ENCODE data around the gene DAPK2. TPM values are rescaled to one million over a fixed set of nuclear protein-coding genes. Genes with fewer than 3 reads are reported as not detected.

The DAPK2 gene
- total and polyA plus RNA-seq, 2 donors (not counting 1 experiment from before 2014, with no cell fraction given): 8.3 to 31.9 TPM

DNA sequence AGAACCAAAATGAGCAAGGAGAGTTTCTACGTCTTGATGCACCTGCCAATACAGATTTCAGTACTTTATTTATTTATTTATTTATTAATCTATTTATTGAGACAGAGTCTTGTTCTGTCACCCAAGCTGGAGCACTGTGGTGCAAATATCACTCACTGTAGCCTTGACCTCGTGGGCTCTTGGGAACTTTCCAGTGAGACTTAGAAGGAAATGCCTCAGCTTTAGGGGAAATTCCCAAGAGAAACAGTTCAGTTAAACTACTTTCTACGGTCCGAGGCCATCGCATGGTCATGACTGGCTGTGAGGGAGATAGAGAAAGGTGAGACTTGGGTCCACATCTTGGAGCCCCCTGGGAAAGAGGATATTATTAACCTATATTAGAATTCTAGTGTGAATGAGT lies 165.5 kb downstream of the DAPK2 start:
- H3K4me3 ChIP-seq (ENCODE audit: control extremely low read depth in 1 of 5, extremely low read depth in 1 of 5, insufficient read depth in 1 of 5, low read depth in 2 of 5, low read length in 4 of 5): no peak overlapping the region
- no peaks in the 10 kb centered on the region for H3K9me3 ChIP-seq (ENCODE audit: control extremely low read depth in 1 of 3, control insufficient read depth in 2 of 3, insufficient read depth in 1 of 3, low read length in 2 of 3)
- TF ChIP-seq, protein P1, sequence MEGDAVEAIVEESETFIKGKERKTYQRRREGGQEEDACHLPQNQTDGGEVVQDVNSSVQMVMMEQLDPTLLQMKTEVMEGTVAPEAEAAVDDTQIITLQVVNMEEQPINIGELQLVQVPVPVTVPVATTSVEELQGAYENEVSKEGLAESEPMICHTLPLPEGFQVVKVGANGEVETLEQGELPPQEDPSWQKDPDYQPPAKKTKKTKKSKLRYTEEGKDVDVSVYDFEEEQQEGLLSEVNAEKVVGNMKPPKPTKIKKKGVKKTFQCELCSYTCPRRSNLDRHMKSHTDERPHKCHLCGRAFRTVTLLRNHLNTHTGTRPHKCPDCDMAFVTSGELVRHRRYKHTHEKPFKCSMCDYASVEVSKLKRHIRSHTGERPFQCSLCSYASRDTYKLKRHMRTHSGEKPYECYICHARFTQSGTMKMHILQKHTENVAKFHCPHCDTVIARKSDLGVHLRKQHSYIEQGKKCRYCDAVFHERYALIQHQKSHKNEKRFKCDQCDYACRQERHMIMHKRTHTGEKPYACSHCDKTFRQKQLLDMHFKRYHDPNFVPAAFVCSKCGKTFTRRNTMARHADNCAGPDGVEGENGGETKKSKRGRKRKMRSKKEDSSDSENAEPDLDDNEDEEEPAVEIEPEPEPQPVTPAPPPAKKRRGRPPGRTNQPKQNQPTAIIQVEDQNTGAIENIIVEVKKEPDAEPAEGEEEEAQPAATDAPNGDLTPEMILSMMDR (IDR thresholded peaks at IDR 0.05): no peak
- no peak for TF ChIP-seq EZH2 (IDR thresholded peaks at IDR 0.05; ENCODE audit: borderline replicate concordance, insufficient read depth, low read depth, low read length, poor library complexity, severe bottlenecking)
- Mint-ChIP-seq H3K4me3 (peak overlapping the region; percentile 59), H3K4me1 (peaks cover 42% of the 10 kb centered on the region), H3K9me3 (ENCODE audit: insufficient read depth) (no peaks in the 10 kb centered on the region), H3K27ac (no peak overlapping the region), H3K27me3 (no peaks in the 10 kb centered on the region)
- POLR2A ChIA-PET: interaction anchor here (0.8 to 1.3 kb wide), 2 partner anchors 9 to 11 kb away, joined by 3 to 6 read pairs; no protein-coding TSS in a partner anchor
- no peaks in the 10 kb centered on the region for H3K79me2 ChIP-seq (ENCODE audit: control insufficient read depth, insufficient read depth, low read length)
- ATAC-seq (ENCODE audit: low read depth) (no peak), DNase-seq (no peak)
- H3K27me3 ChIP-seq (replicated peaks in 1 of 4; ENCODE audit: control extremely low read depth in 1 of 4, control insufficient read depth in 3 of 4, insufficient read depth in 4 of 4, low read length in 3 of 4): no peaks in the 10 kb centered on the region
- H3K4me1 ChIP-seq (ENCODE audit: control insufficient read depth in 2 of 2, insufficient read depth in 2 of 2, low read length in 2 of 2): peaks cover 29% of the 10 kb centered on the region in 2 donors
- no peaks in the 10 kb centered on the region for H3K36me3 ChIP-seq (replicated peaks in 1 of 2; ENCODE audit: control extremely low read depth in 1 of 2, control insufficient read depth in 1 of 2, extremely low read depth in 1 of 2, insufficient read depth in 2 of 2, low read length in 1 of 2)
- intact Hi-C loops (cut with micrococcal nuclease): loop anchor here (2.0 kb wide), 1 partner anchor 20 kb away; no protein-coding TSS in a partner anchor
- CTCF ChIA-PET: interaction anchor here (1.0 to 3.4 kb wide), 7 partner anchors 11 to 130 kb away, joined by 3 to 26 read pairs (median 3); no protein-coding TSS in a partner anchor
- no peak overlapping the region for H3K27ac ChIP-seq (ENCODE audit: low read length in 2 of 2)
- no peak overlapping the region for H3K9ac ChIP-seq (ENCODE audit: low read length)
- H2AFZ ChIP-seq (ENCODE audit: insufficient read depth, low read depth, low read length, poor library complexity, severe bottlenecking): no peak overlapping the region
- H3K4me2 ChIP-seq (replicated peaks; ENCODE audit: low read depth, low read length, poor library complexity, severe bottlenecking): peak overlapping the region; percentile 41
- WGBS (ENCODE audit: insufficient coverage): 0% methylated on average over 1 of the region's 5 CpGs
- H4K20me1 ChIP-seq (ENCODE audit: control insufficient read depth, insufficient read depth, low read length, poor library complexity, severe bottlenecking): no peaks in the 10 kb centered on the region

- CTCF ChIA-PET: interaction anchor here (0.9 to 3.4 kb wide), 5 partner anchors 11 to 128 kb away, joined by 3 to 26 read pairs (median 3); no protein-coding TSS in a partner anchor
- H3K36me3 ChIP-seq (replicated peaks in 1 of 2; ENCODE audit: control extremely low read depth in 1 of 2, control insufficient read depth in 1 of 2, extremely low read depth in 1 of 2, insufficient read depth in 2 of 2, low read length in 1 of 2): no peaks in the 10 kb centered on the region
- Mint-ChIP-seq H3K9me3 (ENCODE audit: insufficient read depth) (no peaks in the 10 kb centered on the region), H3K27me3 (no peaks in the 10 kb centered on the region), H3K4me1 (peaks cover 42% of the 10 kb centered on the region), H3K27ac (peak overlapping the region; percentile 20), H3K4me3 (no peak overlapping the region)
- no peak overlapping the region for H3K4me3 ChIP-seq (ENCODE audit: control extremely low read depth in 1 of 5, extremely low read depth in 1 of 5, insufficient read depth in 1 of 5, low read depth in 2 of 5, low read length in 4 of 5)
- H2AFZ ChIP-seq (ENCODE audit: insufficient read depth, low read depth, low read length, poor library complexity, severe bottlenecking): no peak overlapping the region
- H3K4me1 ChIP-seq (ENCODE audit: control insufficient read depth in 2 of 2, insufficient read depth in 2 of 2, low read length in 2 of 2): peaks cover 29% of the 10 kb centered on the region in 2 donors
- no peaks in the 10 kb centered on the region for H4K20me1 ChIP-seq (ENCODE audit: control insufficient read depth, insufficient read depth, low read length, poor library complexity, severe bottlenecking)
- 100% methylated on average over 1 of the region's 1 CpG for WGBS (ENCODE audit: insufficient coverage)
- H3K9me3 ChIP-seq (ENCODE audit: control extremely low read depth in 1 of 3, control insufficient read depth in 2 of 3, insufficient read depth in 1 of 3, low read length in 2 of 3): no peaks in the 10 kb centered on the region
- DNase-seq: no peak
- H3K27me3 ChIP-seq (replicated peaks in 1 of 4; ENCODE audit: control extremely low read depth in 1 of 4, control insufficient read depth in 3 of 4, insufficient read depth in 4 of 4, low read length in 3 of 4): no peaks in the 10 kb centered on the region
- H3K27ac ChIP-seq (ENCODE audit: low read length in 2 of 2): no peak overlapping the region
- POLR2A ChIA-PET: no interaction called here
- TF ChIP-seq, protein P1 (IDR thresholded peaks at IDR 0.05): no peak
- no peak for TF ChIP-seq EZH2 (IDR thresholded peaks at IDR 0.05; ENCODE audit: borderline replicate concordance, insufficient read depth, low read depth, low read length, poor library complexity, severe bottlenecking)
- H3K79me2 ChIP-seq (ENCODE audit: control insufficient read depth, insufficient read depth, low read length): no peaks in the 10 kb centered on the region
- no peak overlapping the region for H3K4me2 ChIP-seq (replicated peaks; ENCODE audit: low read depth, low read length, poor library complexity, severe bottlenecking)
- ATAC-seq (ENCODE audit: low read depth): no peak
- H3K9ac ChIP-seq (ENCODE audit: low read length): no peak overlapping the region
- intact Hi-C loops (cut with micrococcal nuclease): loop anchor here (2.0 kb wide), 1 partner anchor 19 kb away; no protein-coding TSS in a partner anchor
Measured at GRCh38 chr15:63879995-63880394, 166.3 kb downstream of the DAPK2 start.

Measured in B cell (primary cell).